GM18517 (cell line): ENCODE results near the gene L3HYPDH.

Experiments used
- ATAC-seq: cut with Tn5 transposase; IDR thresholded peaks from one replicate; pipeline ENCODE4 v1.9.1; 2021; ENCODE audit warnings: mild to moderate bottlenecking, moderate library complexity; ENCODE audit not compliant: unreplicated experiment

Gene L3HYPDH

GRCh38 chr14:59427653-59428580 lies 56.3 kb downstream of the L3HYPDH start:
- ATAC-seq: no peak

- ATAC-seq: no peak
These were observed 58.8 kb downstream of the L3HYPDH start for GRCh38 chr14:59425322-59425935.

- no peak for ATAC-seq
These were observed 59.7 kb downstream of the L3HYPDH start for GRCh38 chr14:59424341-59425071.
